GM10266 (cell line): ENCODE results near the gene GRIK3.

Experiments used
- DNase-seq: peaks from one replicate; pipeline ENCODE4 v3.0.0; 2012; ENCODE audit errors: extremely low spot score
- CTCF ChIP-seq: IDR thresholded peaks from 2 replicates; pipeline ENCODE4 v1.5.1; 2012; ENCODE audit warnings: mild to moderate bottlenecking, low read depth; ENCODE audit not compliant: control insufficient read depth, insufficient read depth; ENCODE audit errors: missing control alignments

Gene GRIK3

GRCh38 chr1:37073152-37073853 lies 39.0 kb upstream of the GRIK3 start:
- TF ChIP-seq CTCF, result no peak
- DNase-seq, result no peak

GRCh38 chr1:37071829-37072228 lies 37.5 kb upstream of the GRIK3 start:
- TF ChIP-seq CTCF, result no peak
- no peak for DNase-seq

DNA sequence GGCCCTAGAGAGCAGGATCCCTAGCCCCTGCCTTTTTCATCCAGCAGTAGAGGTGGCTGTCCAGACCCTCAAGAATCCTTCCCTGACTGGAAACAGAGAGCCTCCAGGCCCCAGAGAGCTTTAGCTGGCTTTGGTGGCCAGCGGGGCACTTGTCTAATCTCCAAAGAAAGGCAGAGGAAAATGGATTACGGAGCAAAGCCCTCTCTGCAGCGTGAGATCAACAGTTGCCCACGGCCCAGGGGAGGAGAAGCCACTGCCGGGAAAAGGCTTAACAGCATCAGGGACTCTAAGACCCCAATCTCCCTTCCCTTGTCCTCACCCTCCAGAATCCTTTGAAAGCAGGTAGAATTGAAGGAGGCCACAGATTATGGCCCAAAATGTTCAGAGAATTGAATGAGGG lies 35.8 kb upstream of the GRIK3 start:
- TF ChIP-seq CTCF, result no peak
- DNase-seq, result no peak

DNA sequence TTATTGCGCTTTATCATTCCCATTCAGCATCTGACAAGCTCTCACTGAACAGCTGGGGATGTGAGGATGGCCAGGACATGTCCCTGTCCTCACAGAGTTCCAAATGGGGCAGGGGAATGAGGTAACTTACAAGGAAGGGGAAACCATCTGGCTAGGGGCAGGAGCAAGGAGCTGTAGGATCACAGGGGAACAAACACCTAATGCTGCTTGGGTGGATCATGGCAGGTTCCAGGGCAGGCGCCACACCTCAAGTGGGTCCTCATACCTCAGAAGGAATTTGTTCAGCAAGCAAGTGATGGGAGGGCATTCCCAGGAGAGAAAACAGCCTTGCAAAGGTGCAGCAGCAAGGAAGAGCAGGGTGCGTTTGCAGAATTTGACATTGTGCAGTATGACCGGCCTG lies 35.1 kb upstream of the GRIK3 start:
- no peak for TF ChIP-seq CTCF
- DNase-seq, result no peak

- TF ChIP-seq CTCF, result no peak
- DNase-seq, result no peak
Observed at GRCh38 chr1:37068897-37069296, 34.6 kb upstream of the GRIK3 start.

DNA sequence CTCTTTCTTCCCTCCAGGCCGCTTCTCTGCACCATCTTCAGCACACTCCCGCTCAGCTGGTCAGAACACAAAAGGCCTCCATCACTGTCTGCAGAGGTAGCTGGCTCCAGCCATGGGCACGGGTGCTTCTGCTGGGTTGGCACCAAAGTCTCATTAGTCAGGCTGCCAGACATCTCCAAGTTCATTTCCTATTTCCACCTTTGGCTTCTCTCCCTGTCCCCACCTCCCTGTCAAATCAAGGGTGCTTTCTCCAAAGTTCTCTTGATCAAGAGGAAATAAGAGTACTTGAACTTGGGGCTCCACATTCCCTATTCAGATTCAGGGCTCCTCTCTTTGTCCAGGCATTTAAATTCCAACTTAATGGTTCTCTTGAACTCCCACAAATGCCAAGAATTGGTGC lies 33.9 kb upstream of the GRIK3 start:
- no peak for TF ChIP-seq CTCF
- DNase-seq, result no peak

DNA sequence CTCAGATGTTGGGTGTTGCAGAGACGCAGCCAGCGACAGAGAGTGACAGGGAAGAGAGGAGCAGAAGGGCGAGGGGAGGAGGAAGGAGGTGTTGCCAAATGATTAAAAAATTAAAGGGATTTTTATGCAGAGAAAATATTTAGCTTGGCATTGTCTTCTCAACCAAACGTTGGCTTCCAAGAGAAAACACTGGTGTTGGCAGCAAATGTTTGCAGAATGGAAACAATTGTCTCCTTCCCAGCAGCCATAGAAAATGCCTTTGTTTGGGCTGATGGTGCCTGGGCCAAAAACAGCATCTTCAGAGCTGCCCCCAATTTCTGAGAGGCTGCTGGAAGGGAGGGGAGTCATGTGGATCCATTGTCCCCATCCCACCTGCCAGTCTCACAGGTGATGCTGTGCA lies 29.7 kb upstream of the GRIK3 start:
- DNase-seq, result no peak
- no peak for TF ChIP-seq CTCF
